ENCODE data around the gene LTB4R2. TPM values are rescaled to one million over a fixed set of nuclear protein-coding genes. Genes with fewer than 3 reads are reported as not detected.
A peak's percentile ranks its signal among the peaks of the same experiment; 100 is the strongest.

Gene LTB4R2
- polyA plus RNA-seq, 2 of the 4 experiments (the other 2 are of a cell fraction) = 5.8 to 8.6 TPM

DNA sequence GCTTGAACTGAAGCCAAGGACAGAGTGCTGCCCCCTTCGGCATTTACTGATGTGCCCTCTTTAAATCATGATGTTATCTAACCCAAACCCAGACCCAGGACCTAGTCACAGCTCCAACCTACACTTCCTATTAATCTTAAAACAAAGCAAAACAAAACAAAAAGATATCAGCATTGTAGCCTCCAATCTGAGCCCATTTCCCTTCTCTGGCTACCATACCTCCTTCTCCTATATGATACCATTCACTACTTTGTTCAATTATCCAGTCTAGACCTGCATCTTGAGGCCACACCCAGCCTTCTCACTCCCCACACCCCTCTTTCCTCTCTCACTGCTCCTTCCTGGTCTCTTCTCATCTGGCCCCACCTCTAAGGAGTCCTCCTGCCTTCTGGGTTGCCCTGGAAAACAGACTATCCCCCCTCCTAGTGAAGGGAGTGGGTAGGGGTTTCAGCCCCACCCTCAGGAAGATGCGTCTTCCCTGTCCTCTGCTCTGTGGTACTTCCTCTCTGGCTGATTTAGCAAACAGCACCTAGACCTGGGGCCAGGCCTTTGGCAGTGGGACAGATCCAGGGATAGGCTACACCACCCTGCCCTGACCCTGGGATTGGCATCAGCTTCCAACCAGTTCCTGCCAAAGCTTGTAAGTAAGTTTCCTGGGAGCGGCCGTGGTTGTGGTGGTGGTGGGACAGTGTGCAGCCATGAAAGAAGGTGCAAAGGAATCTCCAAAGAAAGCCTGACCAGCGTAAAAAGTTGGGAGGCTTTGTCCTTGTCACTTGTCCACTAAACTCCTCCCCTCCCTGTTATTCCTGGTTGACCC is 4.6 kb downstream of the LTB4R2 start:
- H3K4me3 ChIP-seq = no peak overlapping the region
- H3K4me2 ChIP-seq = no peak overlapping the region
- FAIRE-seq (no peak), DNase-seq (ENCODE audit: low read depth in 1 of 2, low spot score in 1 of 2) (no peak), ATAC-seq (no peak)
- H3K4me1 ChIP-seq = peaks cover 11% of the 10 kb centered on the region
- H3K9me3 ChIP-seq = no peaks in the 10 kb centered on the region
- 88% methylated on average over 5 of the region's 5 CpGs for WGBS (ENCODE audit: missing lambda C conversion rate)
- CTCF ChIA-PET = interaction anchor here (0.5 to 46.6 kb wide), 5 partner anchors 10 to 210 kb away, joined by 3 to 1142 read pairs (median 135); partner anchors contain the start of genes CBLN3, DHRS1, KHNYN and NOP9
- H3K27ac ChIP-seq = no peak overlapping the region
- TF ChIP-seq, protein P1, sequence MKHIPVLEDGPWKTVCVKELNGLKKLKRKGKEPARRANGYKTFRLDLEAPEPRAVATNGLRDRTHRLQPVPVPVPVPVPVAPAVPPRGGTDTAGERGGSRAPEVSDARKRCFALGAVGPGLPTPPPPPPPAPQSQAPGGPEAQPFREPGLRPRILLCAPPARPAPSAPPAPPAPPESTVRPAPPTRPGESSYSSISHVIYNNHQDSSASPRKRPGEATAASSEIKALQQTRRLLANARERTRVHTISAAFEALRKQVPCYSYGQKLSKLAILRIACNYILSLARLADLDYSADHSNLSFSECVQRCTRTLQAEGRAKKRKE (CRISPR knock-in tag; IDR thresholded peaks at IDR 0.05; ENCODE audit: low read depth) = no peak
- TF ChIP-seq ZFP36 (IDR thresholded peaks at IDR 0.05; ENCODE audit: borderline replicate concordance, partially characterized antibody) = no peak
- no peak for TF ChIP-seq ZC3H11A (IDR thresholded peaks at IDR 0.05)
- no peak for TF ChIP-seq EHMT2 (IDR thresholded peaks at IDR 0.05; ENCODE audit: low read depth)
- no peak for TF ChIP-seq RFX5 (IDR thresholded peaks at IDR 0.05)
- no peak for TF ChIP-seq HOXB5 (CRISPR knock-in tag; IDR thresholded peaks at IDR 0.05)
- no peak for TF ChIP-seq NPAS2 (CRISPR knock-in tag; IDR thresholded peaks at IDR 0.05; ENCODE audit: borderline replicate concordance)
- TF ChIP-seq MAZ (IDR thresholded peaks at IDR 0.05; ENCODE audit: borderline replicate concordance, low read depth, low read length) = no peak
- TF ChIP-seq CHD2 (IDR thresholded peaks at IDR 0.05; ENCODE audit: low read length, partially characterized antibody) = no peak
- TF ChIP-seq, protein P2, sequence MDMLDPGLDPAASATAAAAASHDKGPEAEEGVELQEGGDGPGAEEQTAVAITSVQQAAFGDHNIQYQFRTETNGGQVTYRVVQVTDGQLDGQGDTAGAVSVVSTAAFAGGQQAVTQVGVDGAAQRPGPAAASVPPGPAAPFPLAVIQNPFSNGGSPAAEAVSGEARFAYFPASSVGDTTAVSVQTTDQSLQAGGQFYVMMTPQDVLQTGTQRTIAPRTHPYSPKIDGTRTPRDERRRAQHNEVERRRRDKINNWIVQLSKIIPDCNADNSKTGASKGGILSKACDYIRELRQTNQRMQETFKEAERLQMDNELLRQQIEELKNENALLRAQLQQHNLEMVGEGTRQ (IDR thresholded peaks at IDR 0.05) = no peak
- POLR2A ChIA-PET = no interaction called here

DNA sequence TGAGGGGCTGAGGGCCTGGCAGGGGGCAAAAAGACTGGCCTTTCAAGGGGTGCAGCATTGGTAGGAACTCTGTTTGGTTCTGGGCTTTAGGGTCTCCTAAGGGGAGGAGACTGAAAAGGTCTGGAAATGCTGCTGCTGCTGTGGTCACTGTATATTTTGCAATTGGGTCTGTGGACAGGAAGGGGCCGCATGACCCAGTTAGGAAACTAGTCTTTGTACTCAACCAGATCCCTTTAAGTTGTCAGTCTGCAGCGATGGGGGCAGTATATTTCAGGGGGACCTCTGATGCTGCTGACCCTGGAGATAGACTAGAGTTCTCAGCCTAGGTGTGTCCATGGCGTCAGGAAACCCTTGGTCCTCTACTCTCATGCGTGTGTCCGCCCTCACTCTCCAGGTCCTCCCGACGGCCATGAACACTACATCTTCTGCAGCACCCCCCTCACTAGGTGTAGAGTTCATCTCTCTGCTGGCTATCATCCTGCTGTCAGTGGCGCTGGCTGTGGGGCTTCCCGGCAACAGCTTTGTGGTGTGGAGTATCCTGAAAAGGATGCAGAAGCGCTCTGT is 5.4 kb downstream of the LTB4R2 start:
- no peak overlapping the region for H3K27ac ChIP-seq
- H3K9me3 ChIP-seq = no peaks in the 10 kb centered on the region
- peaks cover 11% of the 10 kb centered on the region for H3K4me1 ChIP-seq
- FAIRE-seq (no peak), DNase-seq (ENCODE audit: low read depth in 1 of 2, low spot score in 1 of 2) (no peak), ATAC-seq (no peak)
- H3K4me2 ChIP-seq = no peak overlapping the region
- WGBS (ENCODE audit: missing lambda C conversion rate) = 89% methylated on average over 10 of the region's 10 CpGs
- CTCF ChIA-PET = interaction anchor here (1.8 to 46.6 kb wide), 4 partner anchors 7 to 115 kb away, joined by 7 to 1142 read pairs (median 130); partner anchors contain the start of genes CBLN3, CIDEB, DHRS1 and KHNYN
- no peak overlapping the region for H3K4me3 ChIP-seq
- POLR2A ChIA-PET = no interaction called here
- TF ChIP-seq JUN (IDR thresholded peaks at IDR 0.05) = peak in 1 of 2 experiments; percentile 15; a peak in 1 of 5 replicates
- no peak for TF ChIP-seq RFX5 (IDR thresholded peaks at IDR 0.05)

DNA sequence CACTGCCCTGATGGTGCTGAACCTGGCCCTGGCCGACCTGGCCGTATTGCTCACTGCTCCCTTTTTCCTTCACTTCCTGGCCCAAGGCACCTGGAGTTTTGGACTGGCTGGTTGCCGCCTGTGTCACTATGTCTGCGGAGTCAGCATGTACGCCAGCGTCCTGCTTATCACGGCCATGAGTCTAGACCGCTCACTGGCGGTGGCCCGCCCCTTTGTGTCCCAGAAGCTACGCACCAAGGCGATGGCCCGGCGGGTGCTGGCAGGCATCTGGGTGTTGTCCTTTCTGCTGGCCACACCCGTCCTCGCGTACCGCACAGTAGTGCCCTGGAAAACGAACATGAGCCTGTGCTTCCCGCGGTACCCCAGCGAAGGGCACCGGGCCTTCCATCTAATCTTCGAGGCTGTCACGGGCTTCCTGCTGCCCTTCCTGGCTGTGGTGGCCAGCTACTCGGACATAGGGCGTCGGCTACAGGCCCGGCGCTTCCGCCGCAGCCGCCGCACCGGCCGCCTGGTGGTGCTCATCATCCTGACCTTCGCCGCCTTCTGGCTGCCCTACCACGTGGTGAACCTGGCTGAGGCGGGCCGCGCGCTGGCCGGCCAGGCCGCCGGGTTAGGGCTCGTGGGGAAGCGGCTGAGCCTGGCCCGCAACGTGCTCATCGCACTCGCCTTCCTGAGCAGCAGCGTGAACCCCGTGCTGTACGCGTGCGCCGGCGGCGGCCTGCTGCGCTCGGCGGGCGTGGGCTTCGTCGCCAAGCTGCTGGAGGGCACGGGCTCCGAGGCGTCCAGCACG is 6.1 kb downstream of the LTB4R2 start:
- FAIRE-seq (no peak), ATAC-seq (no peak)

DNA sequence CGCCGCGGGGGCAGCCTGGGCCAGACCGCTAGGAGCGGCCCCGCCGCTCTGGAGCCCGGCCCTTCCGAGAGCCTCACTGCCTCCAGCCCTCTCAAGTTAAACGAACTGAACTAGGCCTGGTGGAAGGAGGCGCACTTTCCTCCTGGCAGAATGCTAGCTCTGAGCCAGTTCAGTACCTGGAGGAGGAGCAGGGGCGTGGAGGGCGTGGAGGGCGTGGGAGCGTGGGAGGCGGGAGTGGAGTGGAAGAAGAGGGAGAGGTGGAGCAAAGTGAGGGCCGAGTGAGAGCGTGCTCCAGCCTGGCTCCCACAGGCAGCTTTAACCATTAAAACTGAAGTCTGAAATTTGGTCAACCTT is 6.6 kb downstream of the LTB4R2 start:
- no peak for DNase-seq (ENCODE audit: low read depth in 1 of 2, low spot score in 1 of 2)
- TF ChIP-seq JUN (IDR thresholded peaks at IDR 0.05) = 0 out of 5 replicates have a peak, but pooled peaks of 1 of the 2 experiments have one; percentile 22
- no peak for TF ChIP-seq EHF (CRISPR knock-in tag; IDR thresholded peaks at IDR 0.05)
- TF ChIP-seq NPAS2 (CRISPR knock-in tag; IDR thresholded peaks at IDR 0.05; ENCODE audit: borderline replicate concordance) = no peak
- Histone ChIP-seq H3K4me1 (peaks cover 11% of the 10 kb centered on the region), H3K4me2 (no peak overlapping the region), H3K27ac (no peak overlapping the region), H3K4me3 (no peak overlapping the region), H3K9me3 (no peaks in the 10 kb centered on the region)
- FAIRE-seq = no peak
- ChIA-PET CTCF (interaction anchor here (0.6 to 46.6 kb wide), 7 partner anchors 9 to 113 kb away, joined by 3 to 1142 read pairs (median 5); partner anchors contain the start of genes ADCY4, CBLN3, CIDEB and DHRS1), POLR2A (no interaction called here)
- WGBS (ENCODE audit: missing lambda C conversion rate) = 86% methylated on average over 9 of the region's 18 CpGs
- no peak for ATAC-seq

More for the DNA sequence above, 6.1 kb downstream of the LTB4R2 start:
- no peak for DNase-seq (ENCODE audit: low read depth in 1 of 2, low spot score in 1 of 2)
- no peak overlapping the region for H3K27ac ChIP-seq
- WGBS (ENCODE audit: missing lambda C conversion rate) = 94% methylated on average over 53 of the region's 70 CpGs
- POLR2A ChIA-PET = no interaction called here
- H3K4me3 ChIP-seq = no peak overlapping the region
- CTCF ChIA-PET = interaction anchor here (0.6 to 46.6 kb wide), 7 partner anchors 8 to 114 kb away, joined by 3 to 1142 read pairs (median 5); partner anchors contain the start of genes ADCY4, CBLN3, CIDEB and DHRS1
- peaks cover 11% of the 10 kb centered on the region for H3K4me1 ChIP-seq
- H3K4me2 ChIP-seq = no peak overlapping the region
- H3K9me3 ChIP-seq = no peaks in the 10 kb centered on the region
- TF ChIP-seq MAZ (IDR thresholded peaks at IDR 0.05; ENCODE audit: borderline replicate concordance, low read depth, low read length) (no peak), SREBF2 (IDR thresholded peaks at IDR 0.05) (no peak), RFX5 (IDR thresholded peaks at IDR 0.05) (no peak)
